ENCODE results near the gene COLEC12.

Gene COLEC12

DNA sequence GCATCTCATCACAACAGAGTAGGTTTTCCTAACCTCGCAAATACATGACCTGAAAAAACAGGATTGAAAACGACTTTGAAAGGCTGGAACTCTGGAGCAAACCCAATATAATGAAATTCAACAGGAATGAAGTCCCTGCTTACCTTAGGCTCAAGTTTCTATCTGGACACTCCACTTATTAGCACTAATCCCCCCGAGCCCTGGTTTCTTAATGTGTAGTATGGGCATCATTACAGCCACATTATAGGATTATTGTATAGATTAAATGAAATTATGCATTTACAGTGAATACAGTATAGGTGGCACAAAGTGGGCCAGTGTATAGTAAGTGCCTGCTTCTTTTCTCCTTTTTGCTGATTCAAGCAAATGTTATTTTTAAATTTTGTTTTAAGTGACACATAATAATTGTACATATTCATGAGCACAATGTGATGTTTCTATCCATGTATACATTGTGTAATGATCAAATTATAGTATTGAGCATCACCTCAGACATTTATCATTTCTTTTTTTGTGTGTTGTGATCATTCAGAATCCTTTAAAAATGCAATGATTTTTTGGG lies 118.0 kb downstream of the COLEC12 start:
- DNase-seq, result no peak

DNA sequence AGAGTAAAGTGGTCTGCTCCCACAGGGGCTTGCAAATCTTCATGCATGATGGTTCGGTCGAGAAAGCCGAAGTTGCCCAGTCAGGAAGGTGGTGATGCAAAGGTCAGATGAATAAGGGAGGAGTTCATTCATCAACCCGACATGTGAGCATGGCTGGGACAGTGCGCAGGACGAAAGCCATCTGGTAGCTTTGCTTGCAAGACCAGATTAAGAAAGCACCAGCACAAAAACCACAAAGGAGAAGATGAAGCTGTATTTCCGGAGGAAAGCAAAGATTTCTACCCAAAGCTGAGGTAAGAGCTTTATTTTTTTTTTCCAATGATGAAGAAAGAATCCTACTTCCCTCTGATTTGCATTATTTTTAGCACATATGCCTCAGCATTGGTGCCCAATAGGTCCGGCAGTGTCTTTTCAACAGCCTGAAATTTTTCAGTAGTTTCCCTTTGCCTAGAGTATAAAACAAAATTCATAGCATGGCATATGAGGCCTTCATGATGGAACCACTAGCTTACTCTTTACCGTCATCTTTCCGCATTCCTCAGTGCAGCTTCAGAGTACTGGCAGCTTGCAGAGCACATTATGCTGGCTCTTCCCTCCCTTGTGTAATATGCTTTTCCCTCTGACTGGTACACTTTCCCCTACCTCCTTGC lies 120.7 kb downstream of the COLEC12 start:
- DNase-seq, result no peak

DNA sequence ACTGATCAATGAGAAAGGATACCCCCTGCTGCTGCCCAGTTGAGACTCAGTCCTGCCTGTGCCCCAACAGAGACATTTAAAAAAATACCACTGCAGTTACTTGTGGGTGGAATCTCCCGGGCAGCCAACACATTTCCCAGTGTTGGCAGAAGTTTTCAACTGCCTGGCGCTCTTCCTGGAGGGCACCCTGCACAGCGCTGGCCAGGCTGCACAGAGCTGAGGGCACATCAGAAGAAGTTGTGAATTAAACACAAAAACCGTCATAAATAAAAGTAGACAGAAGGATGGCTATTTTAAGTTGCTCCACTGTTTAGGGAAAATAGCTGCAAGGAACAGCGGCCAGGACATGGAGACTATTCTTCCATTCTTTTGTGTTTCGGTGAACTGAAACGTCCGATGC lies 122.4 kb downstream of the COLEC12 start:
- no peak for DNase-seq

DNA sequence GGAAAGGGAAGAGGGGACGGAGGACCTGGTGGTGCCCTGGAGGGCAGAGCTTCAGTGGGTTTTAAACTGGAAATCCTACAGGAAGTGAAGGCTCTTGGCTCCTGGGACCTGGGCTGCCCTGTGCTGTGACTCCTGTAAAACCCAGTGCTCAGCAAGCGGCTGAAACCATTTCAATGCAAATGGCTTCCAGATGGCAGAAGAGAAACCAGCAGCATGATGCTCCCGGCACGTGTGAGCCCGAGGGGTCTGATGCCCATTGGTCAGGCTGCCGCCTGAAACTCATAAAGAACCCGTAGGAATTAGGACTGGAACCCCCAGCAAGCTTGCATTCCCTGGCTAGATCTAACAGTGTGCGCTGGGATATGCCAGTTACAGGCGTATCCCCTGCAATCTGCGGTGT lies 123.4 kb downstream of the COLEC12 start:
- DNase-seq, result no peak

- DNase-seq, result no peak
Measured at GRCh38 chr18:376311-376710, 124.2 kb downstream of the COLEC12 start.

DNA sequence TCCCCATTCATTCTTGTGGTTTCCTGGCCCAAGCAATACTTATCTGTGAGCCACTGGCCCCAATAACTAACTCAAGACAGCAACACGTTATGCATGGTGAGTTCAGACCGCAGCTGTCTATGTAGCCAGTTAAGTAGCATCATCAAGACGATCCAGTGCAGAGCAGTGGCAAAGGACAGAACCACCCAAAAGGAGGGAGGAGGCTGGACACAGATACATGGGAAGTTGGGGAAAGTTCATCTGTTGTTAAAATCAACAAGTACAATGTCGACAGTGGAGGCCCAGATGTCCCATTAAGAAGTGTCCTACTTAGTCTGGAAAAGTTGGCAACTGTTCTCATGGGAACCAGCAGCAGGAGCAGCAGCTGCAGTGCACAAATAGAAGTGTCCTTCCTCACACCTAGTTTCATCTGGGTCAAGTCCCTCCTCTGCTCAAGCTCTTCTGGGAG lies 125.8 kb downstream of the COLEC12 start:
- no peak for DNase-seq

- no peak for DNase-seq
Measured at GRCh38 chr18:373780-374179, 126.7 kb downstream of the COLEC12 start.

DNA sequence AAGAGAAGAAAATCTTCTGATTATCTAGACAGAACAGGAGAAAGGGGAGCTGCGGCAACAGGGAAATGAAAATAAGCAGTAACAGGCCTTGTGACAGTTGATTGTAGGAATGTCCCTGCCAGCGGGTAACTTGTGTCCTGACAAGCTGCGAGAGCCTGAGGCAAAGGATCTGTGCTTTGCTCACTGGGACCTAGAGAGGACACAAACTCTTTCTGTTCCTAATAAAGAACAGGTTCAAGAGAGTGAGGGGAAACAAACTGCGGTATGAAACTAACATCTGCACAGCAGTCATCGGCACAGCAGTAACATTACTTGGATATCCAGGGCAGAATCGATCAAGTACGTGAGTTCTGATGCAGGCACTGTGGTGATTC lies 128.9 kb downstream of the COLEC12 start:
- DNase-seq, result no peak

GRCh38 chr18:370751-371608 lies 129.5 kb downstream of the COLEC12 start:
- no peak for DNase-seq

DNA sequence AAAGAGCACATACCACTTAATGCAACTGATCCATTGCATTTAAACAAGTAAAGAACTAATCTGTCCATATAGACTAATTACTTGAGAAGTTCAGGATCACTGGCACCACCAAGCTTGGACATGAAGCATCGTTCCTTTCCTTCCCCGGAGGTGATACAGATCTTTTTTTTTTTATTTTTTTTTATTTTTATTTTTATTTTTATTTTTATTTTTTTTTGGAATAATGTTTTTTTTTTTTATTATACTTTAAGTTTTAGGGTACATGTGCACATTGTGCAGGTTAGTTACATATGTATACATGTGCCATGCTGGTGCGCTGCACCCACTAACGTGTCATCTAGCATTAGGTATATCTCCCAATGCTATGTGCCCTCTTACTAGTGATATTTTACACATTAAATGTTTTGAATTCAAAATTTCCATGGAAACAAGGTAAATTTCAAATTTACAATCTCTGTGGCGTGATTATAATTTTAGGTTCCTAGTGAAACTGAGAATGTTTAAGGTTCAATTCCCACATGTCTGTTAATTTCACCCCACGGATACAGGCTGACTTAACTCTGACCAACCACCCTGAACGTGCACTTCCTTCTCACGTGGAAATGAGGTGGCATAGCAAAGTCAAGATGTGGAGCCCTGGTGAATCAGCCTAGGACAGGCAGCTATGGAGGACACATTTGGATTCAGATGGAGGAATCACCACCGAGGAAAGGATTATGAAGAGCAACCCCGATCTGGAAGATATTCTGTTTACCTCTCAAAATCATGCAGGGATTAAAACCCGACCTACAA lies 131.1 kb downstream of the COLEC12 start:
- no peak for DNase-seq

DNA sequence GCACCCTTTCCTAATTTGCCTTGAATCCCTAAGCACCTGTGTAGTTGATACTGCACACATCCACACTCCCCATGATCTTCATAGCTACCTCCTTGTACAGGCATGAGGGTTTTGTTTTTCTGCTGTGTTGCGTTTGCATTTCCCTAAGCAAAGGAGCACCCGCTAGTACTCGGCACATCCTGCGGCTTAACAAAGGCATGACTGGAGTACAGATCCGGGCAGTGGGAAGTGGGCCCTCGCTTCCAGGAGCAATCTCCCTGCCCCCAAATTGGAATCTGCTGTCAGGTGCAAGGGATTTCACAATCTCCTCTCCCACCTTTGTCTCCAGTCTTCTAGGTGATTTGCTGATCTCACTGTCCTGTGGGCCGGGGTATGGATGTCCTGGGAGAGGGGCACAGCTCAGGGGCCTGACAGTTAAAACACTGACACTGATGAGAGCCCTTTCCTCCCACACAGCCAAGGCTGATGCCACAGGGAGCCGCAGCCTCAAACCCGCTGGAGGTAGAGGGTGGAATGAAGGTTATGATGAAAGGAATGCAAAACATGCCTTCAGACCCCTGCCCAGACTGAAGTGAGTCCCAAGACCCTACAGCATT lies 133.9 kb downstream of the COLEC12 start:
- DNase-seq, result no peak

DNA sequence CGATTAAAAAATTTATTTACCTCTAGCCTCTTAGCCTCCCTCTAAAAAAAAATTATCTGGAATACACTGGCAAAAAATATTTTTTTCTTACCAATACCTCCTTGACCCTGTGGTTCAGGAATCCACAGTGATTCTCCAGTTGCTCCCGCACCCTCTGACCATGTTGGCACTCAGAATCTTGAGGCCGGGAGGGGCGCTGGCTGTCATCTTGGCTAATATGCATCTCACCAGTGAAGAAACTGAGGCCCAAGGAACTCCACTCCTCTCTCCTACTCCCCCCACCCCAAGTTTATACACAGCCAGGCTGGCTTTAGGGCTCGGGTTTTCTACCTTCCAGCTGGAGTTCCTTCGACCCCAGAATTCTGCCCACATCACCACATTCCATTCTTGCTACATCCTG lies 134.8 kb downstream of the COLEC12 start:
- DNase-seq, result no peak

DNA sequence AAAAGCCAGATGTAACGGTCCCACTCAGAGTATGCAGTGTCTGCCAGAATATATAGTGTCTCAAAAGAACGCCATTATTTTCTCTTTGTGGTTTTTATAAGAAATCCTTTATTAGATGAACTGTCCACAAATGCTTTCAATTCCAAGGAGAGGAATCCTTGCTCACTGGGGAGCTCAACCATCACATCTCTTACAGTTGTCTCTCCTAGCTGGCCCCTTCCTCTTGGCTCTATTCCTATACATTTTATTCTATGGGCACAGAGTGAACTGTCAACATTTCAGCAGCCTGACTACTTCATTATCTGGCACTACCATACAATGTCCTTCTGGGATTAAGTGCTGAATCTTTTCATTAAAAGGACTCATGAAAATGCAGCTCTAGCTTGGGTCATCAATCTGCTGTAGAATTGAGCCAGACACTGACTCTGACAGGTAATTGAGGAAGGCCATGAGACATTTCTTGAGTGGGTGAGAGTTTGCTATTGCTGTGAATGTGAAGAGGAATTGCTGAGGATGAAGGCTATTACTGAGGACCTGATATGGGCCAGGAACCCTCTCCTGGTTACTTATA lies 136.2 kb downstream of the COLEC12 start:
- DNase-seq, result no peak

DNA sequence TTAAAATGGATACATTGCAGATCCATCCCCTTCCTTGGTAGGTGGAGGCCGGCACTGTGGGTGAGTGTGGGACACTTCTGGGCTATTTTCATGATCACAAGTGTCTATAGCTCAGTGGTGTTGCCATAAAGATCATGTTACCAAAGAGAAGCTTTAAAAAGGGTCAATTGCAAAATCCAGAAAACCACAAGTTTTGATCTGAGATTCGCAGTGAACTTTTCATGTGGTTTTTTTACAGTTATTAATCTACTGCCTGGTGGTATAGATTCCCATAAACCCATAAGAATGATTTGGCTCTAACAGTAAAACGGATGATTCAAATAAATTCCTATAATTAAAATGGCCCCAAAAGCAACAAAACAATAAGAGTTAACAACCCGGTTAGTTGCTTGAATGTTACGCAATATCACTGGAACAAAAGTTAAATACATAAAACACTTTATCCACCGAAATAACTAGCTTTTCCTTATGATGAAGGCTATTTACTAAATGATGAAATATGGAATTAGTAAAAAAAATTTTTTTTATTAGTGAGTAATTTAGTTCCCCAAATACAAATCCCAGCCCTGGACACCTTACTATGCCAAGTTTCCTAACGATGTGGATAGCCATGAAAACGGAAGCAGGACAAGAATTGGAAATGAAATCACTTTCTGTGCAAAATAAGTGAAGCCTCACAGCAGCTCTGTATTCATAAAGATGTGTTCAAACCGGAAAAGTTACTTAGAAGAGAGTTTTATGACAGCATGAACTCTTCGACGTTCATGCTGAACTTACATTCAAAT lies 137.0 kb downstream of the COLEC12 start:
- DNase-seq, result no peak

DNA sequence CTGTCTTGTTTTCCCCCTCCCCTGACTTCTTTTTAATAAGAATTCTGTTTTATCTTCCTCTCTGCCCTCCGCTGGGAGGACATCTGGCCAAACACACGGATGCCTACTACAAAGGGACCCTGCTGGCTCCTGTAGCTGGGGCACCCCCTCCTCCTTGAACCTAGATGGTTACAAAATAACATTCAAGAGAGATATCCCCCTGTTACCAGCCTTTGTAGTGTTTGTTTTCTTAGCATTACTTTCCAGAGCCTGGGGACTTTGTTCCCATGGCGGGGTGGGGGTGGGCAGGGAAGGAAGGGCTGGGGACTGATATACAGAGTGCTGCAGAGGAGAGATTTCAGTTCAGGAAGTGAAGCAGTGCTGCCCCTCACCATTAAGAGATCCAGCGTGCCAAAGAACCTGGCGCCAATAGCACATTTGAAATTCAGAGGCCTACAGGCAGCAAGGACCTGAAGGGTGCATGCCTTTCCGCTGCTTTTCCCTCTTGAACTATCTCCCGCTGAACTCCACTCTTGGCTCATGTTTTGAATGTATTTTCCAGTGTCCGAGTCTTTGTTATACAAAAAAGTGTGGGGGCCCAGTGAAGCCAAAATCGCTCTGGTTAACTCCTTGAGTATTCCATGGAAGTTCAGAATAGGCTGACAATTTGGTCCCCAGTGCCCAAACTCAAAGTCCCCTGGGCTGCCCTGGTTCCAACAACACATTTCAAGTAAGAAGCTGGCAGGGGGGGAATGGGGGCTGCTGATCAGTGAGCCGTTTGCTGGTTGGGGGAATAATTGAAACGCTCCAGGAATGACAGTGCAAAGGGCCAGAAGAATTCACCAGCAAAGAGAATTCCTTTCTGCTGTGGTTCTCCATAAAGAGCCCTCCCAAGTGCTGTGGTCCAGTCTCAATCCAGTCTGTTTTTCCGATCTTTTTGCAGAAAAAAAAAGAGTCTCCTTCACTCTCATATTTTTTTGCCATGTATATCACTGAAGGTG lies 137.9 kb downstream of the COLEC12 start:
- no peak for DNase-seq

DNA sequence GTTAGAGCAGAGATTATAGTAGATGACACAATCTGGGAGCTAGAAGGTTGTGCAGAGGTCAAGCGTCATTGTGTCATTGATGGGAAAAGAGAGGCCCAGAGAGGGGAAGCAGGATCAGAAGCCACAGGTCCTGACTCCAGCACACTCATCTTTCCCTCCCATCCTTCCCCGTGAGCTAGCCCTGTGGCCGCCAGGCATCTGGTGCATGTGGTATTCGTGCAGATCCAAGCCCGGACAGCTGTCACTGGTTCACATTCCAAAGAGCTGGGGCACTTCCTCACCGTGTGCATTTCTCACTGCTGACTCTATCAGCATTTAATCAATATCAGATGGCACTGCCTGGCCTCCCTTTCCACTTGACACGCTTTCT lies 138.6 kb downstream of the COLEC12 start:
- no peak for DNase-seq

- DNase-seq, result no peak
Measured at GRCh38 chr18:361100-361732, 139.3 kb downstream of the COLEC12 start.

GRCh38 chr18:360676-361075 lies 139.8 kb downstream of the COLEC12 start:
- no peak for DNase-seq

- DNase-seq, result no peak
Measured at GRCh38 chr18:356778-357177, 143.7 kb downstream of the COLEC12 start.

DNA sequence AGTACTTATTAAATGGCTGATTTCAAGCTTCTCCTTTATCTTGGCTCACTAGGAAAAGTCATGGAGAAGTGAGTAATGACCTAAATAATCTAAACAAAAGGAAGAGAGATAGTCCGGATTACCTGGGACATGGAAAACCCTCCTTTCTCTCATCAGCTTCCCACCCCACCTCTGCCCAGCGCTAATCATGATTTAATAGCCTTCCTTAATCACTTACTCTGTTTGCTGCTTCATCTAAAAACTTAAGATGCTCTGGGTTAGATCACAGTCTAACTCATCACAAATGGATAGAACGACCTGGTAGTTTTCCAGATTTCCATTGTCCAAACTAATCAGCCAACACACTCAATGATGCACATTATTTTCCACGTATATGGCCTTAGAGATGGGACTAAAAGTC lies 144.8 kb downstream of the COLEC12 start:
- DNase-seq, result no peak

Data from NCI-H748 treated with DMSO at 0.1 percent for 48 hours (cell line).